Limb (tissue), 2 donors: Measurements from ENCODE around the gene NIPAL3.
"Not testable (repeated sequence)": the region's sequence is repeated elsewhere in the genome, so short reads cannot be mapped to it uniquely, and the experiment has no call there.

Source experiments
- DNase-seq, 2 donors: peaks; one replicate each; pipeline ENCODE4 v3.0.0-alpha.2; 2016; ENCODE audit errors: extremely low spot score in 2 of 2

The NIPAL3 gene

DNA sequence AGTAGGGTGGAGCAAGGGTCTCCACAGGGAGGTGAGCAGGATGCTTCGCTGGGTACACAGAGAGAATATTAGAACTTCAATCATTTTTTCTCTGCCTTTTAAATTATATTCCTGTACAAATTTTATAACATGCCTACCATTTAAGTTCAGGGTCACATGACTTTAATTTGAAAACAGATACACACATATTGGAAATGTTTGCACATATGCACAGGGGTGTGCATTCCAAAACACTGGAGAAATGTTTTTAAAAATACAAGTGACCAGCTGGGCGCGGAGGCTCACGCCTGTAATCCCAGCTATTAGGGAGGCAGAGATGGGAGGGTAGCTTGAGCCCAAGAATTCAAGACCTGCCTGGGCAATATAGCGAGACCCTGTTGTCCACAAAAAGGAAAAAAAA is 39.7 kb downstream of the NIPAL3 start:
- no peak for DNase-seq

GRCh38 chr1:24457866-24458265 is 42.3 kb downstream of the NIPAL3 start:
- DNase-seq, result no peak

- no peak for DNase-seq
Measured at GRCh38 chr1:24459551-24460266, 44.1 kb downstream of the NIPAL3 start.

- not testable (repeated sequence) for DNase-seq
Measured at GRCh38 chr1:24462128-24462527, 46.5 kb downstream of the NIPAL3 start.

DNA sequence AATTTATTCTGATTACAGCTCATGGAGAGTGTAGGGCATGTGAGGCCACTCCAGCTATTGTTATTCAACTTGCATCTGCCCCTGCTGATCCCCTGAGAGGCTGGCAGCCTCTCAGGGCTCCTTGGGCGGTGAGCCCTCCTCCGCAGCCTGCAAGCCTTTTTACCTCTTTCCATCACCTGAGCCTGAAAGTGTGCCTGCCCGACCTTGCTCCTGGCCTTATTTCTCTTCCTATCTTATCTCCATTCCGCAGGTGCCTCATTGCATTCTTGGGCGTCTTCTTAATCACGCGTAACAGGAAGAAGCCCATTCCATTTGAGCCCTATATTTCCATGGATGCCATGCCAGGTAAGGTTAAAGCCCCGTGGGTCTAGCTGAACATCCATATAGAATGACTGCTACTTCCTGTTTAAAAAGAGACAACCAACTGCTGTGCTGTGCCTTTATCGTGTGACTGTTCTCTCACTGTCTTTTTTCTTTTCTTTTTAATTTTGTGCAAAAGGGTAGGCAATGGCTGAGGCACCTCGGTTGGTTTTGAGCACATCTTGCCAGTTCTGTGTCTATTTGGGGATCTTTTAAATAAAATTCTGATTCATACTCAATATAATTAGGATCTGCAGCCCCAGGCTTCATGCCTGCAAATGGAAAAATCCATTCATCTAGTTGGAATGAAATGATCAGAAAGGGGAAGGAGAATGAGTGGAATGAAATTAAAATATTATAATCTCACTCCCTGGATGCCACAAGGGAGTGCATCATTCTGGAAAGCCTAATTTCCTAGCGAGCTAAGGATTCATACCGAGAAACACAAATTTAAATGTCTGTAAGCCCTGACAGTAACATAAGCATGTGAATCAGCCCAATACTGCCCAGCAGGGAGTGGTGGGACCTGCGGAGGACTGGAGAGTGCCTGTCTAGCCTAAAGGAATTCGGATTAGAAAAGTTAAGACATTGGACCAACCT is 48.5 kb downstream of the NIPAL3 start:
- DNase-seq, result no peak

DNA sequence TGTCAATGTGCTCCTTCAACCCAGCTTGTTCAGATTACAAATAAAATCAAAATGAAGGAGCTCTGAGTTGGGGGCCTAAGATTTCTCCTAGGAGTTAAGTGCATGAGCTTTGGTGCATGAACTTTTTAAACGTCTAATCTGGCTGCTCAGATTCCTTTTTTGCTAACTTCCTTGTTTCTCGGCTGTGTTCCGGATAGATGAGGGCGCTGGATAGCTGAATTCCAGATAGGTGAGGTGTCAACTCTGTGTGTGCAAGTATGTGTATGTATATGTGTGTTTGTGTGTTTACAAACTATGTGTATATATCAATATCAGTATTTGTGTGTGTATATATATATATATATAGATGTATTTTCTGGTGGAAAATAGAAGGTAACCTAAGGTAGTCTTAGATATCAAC is 49.5 kb downstream of the NIPAL3 start:
- DNase-seq, result no peak

DNA sequence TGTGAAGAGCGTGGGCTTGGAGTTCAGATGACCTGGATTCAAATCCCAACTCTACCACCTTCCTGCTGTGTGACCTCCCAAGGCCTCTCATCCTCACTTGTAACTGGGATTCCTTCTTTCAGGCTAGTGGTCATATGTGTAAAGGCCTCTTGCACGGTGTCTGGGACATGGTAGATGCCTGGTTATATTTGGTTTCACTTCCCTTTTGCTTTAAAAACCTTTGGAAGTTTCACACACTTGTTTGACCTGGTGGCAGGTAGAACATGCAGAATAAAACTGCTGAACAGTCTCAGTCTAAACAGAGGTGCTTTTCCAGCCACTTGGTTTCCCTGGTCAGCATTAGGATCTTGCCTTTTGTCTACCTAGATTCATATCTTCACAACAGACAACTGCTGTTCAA is 50.0 kb downstream of the NIPAL3 start:
- DNase-seq, result no peak

GRCh38 chr1:24468685-24469316 is 53.2 kb downstream of the NIPAL3 start:
- DNase-seq, result no peak

DNA sequence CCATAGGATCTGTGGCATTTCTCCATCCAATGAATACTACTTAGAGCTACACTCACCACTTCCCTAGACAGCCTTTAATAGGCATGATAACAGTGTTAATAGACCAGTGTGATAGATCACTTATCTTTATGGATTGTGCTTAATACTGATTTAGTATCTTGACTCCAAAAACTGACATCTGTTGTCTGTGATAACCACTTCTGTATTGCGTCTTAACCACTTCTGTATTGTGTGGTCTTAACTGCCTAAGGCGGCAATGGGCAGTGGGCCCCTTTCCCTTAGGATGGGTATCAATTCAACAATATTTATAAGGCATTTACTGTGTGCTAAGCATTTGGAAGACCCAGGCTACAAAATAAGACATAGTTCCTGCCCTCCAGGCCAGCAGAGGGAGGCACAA is 55.0 kb downstream of the NIPAL3 start:
- no peak for DNase-seq

GRCh38 chr1:24472527-24473251 is 57.1 kb downstream of the NIPAL3 start:
- DNase-seq, result no peak

DNA sequence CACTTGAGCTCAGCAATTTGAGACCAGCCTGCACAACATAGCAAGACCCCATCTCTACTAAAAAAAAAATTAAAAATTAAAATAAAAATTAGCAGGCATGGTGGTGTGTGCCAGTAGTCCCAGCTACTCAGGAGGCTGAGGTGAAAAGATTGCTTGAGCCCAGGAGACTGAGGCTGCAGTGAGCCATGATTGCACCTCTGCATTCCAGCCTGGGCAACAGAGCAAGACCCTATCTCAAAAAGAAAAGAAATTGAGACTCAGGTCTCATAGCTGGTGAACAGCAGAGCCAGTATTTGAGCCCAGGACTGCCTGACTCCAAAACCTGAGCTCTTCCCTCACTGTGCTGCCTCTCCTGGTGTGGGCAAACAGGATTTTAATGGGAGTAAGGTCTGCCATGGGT is 58.6 kb downstream of the NIPAL3 start:
- no peak for DNase-seq

- no peak for DNase-seq
Measured at GRCh38 chr1:24475700-24476099, 60.1 kb downstream of the NIPAL3 start.

DNA sequence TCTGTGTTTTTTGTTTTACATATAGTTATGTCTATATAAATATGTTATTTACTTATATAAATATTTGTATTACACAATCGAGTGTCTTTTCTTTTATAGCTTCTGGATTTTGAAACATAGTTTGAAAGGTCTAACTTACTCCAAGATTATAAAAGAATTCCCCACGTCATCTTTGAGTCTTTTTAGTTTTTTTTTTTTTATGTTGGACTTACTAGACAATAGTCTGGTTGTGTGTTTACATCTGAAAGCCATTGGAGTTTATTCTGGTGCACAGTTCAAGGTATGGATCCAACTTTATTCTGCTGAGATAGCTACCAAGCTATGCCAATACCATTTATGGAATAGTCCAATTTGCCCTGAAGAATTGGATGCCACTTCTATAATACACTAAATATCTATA is 61.0 kb downstream of the NIPAL3 start:
- DNase-seq, result no peak

DNA sequence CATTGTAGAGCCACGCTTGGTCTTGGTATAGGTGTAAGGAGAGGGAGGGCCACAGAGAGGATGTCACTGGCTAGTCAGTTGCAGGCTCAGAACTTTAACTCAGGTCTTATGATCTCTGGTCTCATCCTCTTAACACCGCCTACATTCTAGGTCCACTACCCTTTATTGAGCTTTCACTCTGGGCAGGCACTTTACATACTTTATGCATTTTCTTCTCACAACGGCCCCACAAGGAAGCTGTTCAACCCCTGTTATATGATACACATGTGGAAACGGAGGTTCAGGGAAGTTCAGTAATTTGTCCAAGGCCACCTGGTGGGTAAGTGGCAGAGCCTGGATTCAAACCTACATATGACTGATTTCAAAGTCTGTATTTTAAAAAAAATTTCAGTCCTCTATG is 61.7 kb downstream of the NIPAL3 start:
- DNase-seq, result no peak

DNA sequence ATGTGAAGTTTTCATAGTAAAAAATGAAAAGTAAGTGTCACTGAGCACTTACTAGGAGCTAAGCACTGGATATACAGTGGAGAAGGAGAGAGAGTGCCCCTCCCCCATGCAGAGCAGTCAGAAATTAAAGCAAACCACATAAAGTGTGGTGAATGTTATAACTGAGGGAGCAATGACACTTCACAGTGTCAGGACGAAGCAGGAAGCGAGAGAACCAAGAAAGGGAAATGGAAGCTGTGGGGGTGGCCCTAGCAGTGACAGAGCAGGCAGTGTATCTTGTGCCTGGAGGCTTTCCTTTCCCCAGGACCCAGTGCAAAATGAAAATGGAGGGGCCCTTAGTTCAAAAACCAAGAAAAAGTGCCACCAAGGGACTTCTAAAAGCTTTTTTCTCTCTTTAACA is 65.5 kb downstream of the NIPAL3 start:
- DNase-seq, result no peak

DNA sequence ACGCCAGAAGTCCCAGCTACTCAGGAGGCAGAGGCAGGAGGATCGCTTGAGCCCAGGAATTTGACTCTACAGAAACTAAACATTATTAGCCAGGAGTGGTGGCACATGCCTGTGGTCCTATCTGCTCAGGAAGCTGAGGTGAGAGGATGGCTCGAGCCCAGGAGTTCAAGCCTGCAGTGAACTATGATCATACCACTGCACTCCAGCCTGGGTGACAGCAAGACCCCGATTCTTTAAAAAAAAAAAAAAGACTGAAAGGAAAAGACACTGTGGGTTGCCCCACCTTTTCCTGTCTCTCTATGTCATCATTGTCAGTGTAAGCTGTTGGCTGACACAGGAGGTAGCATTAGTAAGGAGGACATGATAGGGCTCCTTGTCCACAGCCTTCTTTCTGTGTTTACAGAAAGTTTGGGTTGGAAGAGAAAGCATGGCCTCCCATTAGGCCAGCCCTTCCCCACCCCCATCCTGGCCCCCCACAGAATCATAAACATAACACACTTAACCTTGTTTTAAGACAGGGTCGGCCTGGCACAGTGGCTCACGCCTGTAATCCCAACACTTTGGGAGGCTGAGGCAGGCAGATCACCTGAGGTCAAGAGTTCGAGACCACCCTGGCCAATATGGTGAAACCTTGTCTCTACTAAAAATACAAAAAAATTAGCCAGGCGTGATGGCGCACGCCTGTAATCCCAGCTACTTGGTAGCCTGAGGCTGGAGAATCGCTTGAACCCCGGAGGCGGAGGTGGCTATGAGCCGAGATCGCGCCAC is 66.4 kb downstream of the NIPAL3 start:
- no peak for DNase-seq

- DNase-seq, result no peak
Measured at GRCh38 chr1:24483441-24483840, 67.8 kb downstream of the NIPAL3 start.

DNA sequence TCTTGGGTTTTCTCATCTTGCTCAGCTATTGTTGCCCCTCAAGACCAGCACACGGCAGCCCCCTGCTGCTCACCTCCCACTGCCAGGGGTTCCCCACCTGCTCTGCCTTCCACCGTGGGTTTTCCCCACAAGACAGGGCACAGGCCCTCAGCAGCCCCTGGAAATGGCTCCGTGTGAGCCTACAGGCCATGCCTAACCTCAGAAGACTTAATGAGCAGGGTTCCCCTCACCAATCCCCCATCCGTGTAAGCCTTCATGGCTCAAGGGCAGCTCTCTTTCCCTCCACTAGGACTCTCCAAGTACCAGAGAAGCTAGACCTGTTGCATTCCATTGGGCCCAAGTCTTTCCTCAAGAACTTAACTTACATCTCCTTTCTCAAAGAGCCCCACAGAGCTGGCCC is 68.6 kb downstream of the NIPAL3 start:
- DNase-seq, result no peak

DNA sequence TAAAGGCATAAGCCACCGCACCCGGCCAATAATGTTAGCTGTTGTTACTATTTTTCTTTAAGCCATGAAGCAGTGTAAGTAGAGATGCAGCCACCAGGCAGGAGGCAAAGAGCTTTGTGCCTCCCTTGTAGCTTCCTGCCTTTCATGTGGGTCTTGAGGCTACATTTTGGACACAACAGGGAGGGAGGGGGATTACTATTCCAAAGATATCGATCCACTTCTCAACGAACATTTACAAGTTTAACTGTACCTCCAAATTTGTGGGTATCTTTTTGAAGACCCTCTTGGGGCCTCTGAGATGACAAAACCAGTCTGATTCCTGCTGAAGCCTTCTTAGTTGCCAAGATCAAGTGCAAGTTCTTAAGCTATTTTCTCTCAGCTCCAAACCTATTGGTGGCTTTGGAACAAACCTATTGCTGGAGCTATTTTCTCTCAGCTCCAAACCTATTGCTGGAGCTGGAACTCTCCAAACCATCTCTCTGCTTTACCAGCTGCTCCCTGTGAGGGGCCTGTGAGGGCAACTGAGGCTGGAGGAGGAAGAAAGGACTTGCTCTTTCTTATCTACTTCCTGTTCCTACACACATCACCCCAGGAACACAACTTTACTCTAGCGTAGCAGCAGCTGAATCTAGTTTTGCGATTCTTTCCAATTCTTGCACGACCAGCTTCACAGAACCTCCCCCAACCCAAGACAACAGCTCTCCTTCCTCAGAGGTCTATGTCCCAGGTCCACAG is 70.9 kb downstream of the NIPAL3 start:
- no peak for DNase-seq

DNA sequence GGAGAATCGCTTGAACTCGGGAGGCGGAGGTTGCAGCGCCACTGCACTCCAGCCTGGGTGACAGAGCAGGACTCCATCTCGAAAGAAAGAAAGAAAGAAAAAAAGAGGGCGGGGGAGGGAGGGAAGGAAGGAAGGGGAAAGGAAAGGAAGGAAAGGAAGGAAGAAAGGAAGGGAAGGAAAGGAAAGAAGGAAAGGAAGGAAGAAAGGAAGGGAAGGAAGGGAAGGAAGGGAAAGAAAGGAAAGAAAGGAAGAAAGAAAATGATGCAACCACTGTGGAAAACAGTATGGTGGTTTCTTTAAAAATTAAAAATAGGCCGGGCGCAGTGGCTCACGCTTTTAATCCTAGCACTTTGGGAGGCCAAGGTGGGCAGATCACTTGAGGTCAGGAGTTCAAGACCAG is 71.9 kb downstream of the NIPAL3 start:
- no peak for DNase-seq
